ENCODE measurements around the gene CDRT15.

The CDRT15 gene

GRCh38 chr17:14227052-14227451 is 9.6 kb downstream of the CDRT15 start:
- H3K4me1 ChIP-seq (ENCODE audit: low read depth, poor library complexity, severe bottlenecking) = no peaks in the 10 kb centered on the region
- H2AFZ ChIP-seq (ENCODE audit: low read depth) = no peak overlapping the region
- TF ChIP-seq, protein P1, sequence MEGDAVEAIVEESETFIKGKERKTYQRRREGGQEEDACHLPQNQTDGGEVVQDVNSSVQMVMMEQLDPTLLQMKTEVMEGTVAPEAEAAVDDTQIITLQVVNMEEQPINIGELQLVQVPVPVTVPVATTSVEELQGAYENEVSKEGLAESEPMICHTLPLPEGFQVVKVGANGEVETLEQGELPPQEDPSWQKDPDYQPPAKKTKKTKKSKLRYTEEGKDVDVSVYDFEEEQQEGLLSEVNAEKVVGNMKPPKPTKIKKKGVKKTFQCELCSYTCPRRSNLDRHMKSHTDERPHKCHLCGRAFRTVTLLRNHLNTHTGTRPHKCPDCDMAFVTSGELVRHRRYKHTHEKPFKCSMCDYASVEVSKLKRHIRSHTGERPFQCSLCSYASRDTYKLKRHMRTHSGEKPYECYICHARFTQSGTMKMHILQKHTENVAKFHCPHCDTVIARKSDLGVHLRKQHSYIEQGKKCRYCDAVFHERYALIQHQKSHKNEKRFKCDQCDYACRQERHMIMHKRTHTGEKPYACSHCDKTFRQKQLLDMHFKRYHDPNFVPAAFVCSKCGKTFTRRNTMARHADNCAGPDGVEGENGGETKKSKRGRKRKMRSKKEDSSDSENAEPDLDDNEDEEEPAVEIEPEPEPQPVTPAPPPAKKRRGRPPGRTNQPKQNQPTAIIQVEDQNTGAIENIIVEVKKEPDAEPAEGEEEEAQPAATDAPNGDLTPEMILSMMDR (conservative IDR thresholded peaks at IDR 0.05; ENCODE audit: low read depth, low read length) = no peak
- no peaks in the 10 kb centered on the region for H3K27me3 ChIP-seq (ENCODE audit: insufficient read depth, low read depth)
- no peak overlapping the region for H3K4me3 ChIP-seq (IDR thresholded peaks at IDR 0.05; ENCODE audit: insufficient read depth, low read depth, low read length)
- H4K20me1 ChIP-seq (ENCODE audit: insufficient read depth) = no peaks in the 10 kb centered on the region
- no peak overlapping the region for H3K4me2 ChIP-seq
- no peak overlapping the region for H3K9ac ChIP-seq
- H3K79me2 ChIP-seq (ENCODE audit: insufficient read depth, low read depth) = no peaks in the 10 kb centered on the region
- H3K36me3 ChIP-seq (ENCODE audit: insufficient read depth) = no peaks in the 10 kb centered on the region
- no peak overlapping the region for H3K27ac ChIP-seq

DNA sequence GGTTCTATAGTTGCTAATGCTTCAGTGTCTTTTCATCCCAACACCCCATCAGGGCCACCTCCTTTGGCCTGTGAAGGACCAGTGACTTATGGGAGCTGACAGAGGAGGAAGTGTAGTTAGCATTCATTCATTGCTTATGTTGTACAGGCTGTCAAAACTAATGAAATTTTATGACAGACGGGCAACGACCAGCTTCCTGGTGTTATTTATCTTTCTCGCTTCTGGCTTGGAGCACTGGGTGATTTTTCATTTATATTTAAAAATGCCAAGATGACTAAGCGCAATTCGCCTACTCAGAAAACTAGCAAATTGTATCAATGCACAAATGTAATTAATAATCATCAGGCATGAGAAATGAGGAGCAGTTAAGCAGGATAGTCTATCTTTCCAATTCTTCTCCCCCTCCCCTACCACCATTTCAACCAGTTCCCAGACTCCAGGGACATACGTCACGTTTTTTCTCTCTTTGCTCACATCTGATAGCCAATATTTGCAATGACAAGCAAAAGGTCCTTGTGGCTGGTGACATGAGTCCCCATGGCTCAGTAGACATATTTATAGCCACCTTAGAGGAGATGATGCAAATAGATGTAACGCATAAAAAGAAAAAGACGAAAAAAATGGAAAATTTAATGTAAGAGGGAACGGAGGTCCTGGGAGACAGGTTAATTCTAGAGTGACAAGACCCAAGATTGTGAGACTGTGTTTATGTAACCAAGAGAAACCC is 11.2 kb downstream of the CDRT15 start:
- Histone ChIP-seq H3K27ac (no peak overlapping the region), H3K36me3 (ENCODE audit: insufficient read depth) (no peaks in the 10 kb centered on the region), H3K4me2 (no peak overlapping the region), H3K9ac (no peak overlapping the region), H3K4me3 (IDR thresholded peaks at IDR 0.05; ENCODE audit: insufficient read depth, low read depth, low read length) (no peak overlapping the region), H3K79me2 (ENCODE audit: insufficient read depth, low read depth) (no peaks in the 10 kb centered on the region), H3K27me3 (ENCODE audit: insufficient read depth, low read depth) (no peaks in the 10 kb centered on the region), H4K20me1 (ENCODE audit: insufficient read depth) (no peaks in the 10 kb centered on the region), H3K4me1 (ENCODE audit: low read depth, poor library complexity, severe bottlenecking) (no peaks in the 10 kb centered on the region), H2AFZ (ENCODE audit: low read depth) (no peak overlapping the region)
- TF ChIP-seq, protein P1 (conservative IDR thresholded peaks at IDR 0.05; ENCODE audit: low read depth, low read length) = no peak

DNA sequence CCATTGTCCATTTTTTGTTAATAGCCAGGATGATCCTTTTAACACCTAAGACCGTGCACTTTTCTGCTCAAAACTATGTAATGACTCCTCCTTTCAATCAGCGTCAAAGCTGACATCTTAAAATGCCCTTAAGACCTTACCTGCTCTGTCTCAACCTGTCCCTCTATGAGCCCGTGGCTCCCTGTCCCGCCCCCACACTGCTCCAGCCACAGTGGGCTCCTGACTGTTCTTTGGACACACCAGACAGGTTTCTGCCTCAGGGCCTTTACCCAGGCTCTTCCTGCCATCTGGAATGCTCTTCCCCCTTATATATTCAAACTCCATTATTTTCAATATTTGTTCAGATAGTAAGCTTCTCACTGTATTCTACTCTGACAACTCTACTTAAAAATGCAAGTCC is 14.1 kb downstream of the CDRT15 start:
- Histone ChIP-seq H3K27me3 (ENCODE audit: insufficient read depth, low read depth) (no peaks in the 10 kb centered on the region), H3K36me3 (ENCODE audit: insufficient read depth) (no peaks in the 10 kb centered on the region)

DNA sequence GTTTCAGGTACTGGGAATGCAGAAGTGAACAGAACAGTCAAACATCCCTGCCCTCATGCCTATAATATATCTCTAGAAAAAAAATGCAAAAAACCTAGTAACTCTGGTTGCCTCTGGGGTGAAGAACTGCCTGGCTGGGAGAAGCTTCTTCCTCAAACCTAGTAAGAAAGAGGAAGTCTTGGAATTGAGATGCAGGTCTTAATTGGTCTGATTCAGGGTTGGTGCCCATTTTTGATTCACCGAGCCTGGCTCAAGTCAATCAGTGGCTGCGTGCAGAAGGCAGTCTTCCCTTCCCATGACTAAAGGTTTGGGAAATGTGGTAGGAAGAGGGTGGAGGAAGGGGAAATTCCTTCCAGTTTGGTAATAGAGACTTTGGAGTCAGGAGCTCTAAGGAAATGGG is 22.4 kb downstream of the CDRT15 start:
- H4K20me1 ChIP-seq (ENCODE audit: insufficient read depth) = no peaks in the 10 kb centered on the region
- H3K79me2 ChIP-seq (ENCODE audit: insufficient read depth, low read depth) = no peaks in the 10 kb centered on the region
- H3K4me2 ChIP-seq = no peak overlapping the region
- TF ChIP-seq, protein P1 (conservative IDR thresholded peaks at IDR 0.05; ENCODE audit: low read depth, low read length) = no peak
- no peaks in the 10 kb centered on the region for H3K4me1 ChIP-seq (ENCODE audit: low read depth, poor library complexity, severe bottlenecking)
- no peak overlapping the region for H3K9ac ChIP-seq
- no peaks in the 10 kb centered on the region for H3K27me3 ChIP-seq (ENCODE audit: insufficient read depth, low read depth)
- H3K27ac ChIP-seq = no peak overlapping the region
- H3K36me3 ChIP-seq (ENCODE audit: insufficient read depth) = no peaks in the 10 kb centered on the region
- H3K4me3 ChIP-seq (IDR thresholded peaks at IDR 0.05; ENCODE audit: insufficient read depth, low read depth, low read length) = no peak overlapping the region
- no peak overlapping the region for H2AFZ ChIP-seq (ENCODE audit: low read depth)

More for the DNA sequence above, 14.1 kb downstream of the CDRT15 start:
- Histone ChIP-seq H3K4me3 (IDR thresholded peaks at IDR 0.05; ENCODE audit: insufficient read depth, low read depth, low read length) (no peak overlapping the region), H3K4me1 (ENCODE audit: low read depth, poor library complexity, severe bottlenecking) (no peaks in the 10 kb centered on the region), H3K9ac (no peak overlapping the region), H2AFZ (ENCODE audit: low read depth) (no peak overlapping the region), H3K27ac (no peak overlapping the region), H3K79me2 (ENCODE audit: insufficient read depth, low read depth) (no peaks in the 10 kb centered on the region), H4K20me1 (ENCODE audit: insufficient read depth) (no peaks in the 10 kb centered on the region), H3K4me2 (no peak overlapping the region)
- TF ChIP-seq, protein P1 (conservative IDR thresholded peaks at IDR 0.05; ENCODE audit: low read depth, low read length) = no peak
